PC-9 (cell line): ENCODE data around the gene NADK.

Experiments used
- EZH2 ChIP-seq: fragments of 200-600 bp; sonication (generic); IDR thresholded peaks from 2 replicates; pipeline ENCODE4 v1.8.0; 2017; ENCODE audit warnings: antibody characterized with exemption, low read depth
- TF ChIP-seq, protein P1 (sequence below): fragments of 200-600 bp; sonication (generic); conservative IDR thresholded peaks from 2 replicates; pipeline ENCODE4 v1.6.1; 2017; ENCODE audit warnings: mixed run types, antibody characterized with exemption, mild to moderate bottlenecking, moderate library complexity

DNA sequence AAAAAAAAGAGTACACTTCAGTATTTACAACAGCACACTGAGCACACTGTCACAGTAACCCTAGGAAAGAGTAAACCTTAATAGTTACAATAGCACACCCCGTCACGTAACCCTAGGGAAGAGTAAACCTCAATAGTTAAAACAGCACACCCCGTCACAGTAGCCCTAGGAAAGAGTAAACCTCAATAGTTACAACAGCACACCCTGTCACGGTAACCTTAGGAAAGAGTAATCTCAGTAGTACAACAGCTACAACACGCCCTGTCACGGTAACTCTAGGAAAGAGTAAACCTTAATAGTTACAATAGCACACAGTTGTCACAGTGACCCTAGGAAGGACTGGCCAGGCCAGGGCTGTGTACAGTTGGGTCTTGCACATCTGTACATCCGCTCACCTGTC lies 57.1 kb downstream of the NADK start:
- TF ChIP-seq, protein P1, sequence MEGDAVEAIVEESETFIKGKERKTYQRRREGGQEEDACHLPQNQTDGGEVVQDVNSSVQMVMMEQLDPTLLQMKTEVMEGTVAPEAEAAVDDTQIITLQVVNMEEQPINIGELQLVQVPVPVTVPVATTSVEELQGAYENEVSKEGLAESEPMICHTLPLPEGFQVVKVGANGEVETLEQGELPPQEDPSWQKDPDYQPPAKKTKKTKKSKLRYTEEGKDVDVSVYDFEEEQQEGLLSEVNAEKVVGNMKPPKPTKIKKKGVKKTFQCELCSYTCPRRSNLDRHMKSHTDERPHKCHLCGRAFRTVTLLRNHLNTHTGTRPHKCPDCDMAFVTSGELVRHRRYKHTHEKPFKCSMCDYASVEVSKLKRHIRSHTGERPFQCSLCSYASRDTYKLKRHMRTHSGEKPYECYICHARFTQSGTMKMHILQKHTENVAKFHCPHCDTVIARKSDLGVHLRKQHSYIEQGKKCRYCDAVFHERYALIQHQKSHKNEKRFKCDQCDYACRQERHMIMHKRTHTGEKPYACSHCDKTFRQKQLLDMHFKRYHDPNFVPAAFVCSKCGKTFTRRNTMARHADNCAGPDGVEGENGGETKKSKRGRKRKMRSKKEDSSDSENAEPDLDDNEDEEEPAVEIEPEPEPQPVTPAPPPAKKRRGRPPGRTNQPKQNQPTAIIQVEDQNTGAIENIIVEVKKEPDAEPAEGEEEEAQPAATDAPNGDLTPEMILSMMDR: no peak
- no peak for TF ChIP-seq EZH2
